ENCODE results near the gene CELF4. TPM values are rescaled to one million over a fixed set of nuclear protein-coding genes. Genes with fewer than 3 reads are reported as not detected.

Gene CELF4
- total and polyA plus RNA-seq, 2 donors (not counting 3 experiments of a cell fraction or from before 2014, with no cell fraction given), result not detected

DNA sequence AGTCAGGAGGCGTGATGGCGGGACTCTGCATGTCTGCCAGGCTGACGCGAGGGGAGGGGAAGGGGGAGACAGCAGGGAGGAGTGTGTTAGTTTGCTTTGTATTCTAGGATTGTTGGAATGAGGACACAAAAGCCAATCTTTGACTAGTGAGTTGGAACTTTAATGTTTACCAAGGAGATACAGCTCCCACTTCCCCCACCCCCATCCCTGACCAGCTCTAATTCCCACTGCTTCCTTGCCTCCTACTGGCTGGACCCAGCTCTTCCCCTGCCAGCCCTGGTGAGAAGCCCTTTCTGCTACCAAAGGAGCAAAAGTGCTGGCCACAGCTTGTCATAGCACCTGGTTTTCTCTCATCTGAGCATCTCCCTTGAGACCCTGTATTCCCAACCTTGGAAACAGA, 84.5 kb downstream of the CELF4 start:
- intact Hi-C loops (cut with micrococcal nuclease) (no loop called here), dilution Hi-C loops (cut with MboI; ENCODE audit: extremely low pct_ligation_motif_present, low sequenced_read_pairs) (no loop called here)
- H3K9me3 ChIP-seq (replicated peaks; ENCODE audit: control insufficient read depth, insufficient read depth, low read length), result no peaks in the 10 kb centered on the region
- FAIRE-seq, result no peak
- H3K36me3 ChIP-seq (ENCODE audit: control insufficient read depth in 2 of 2, extremely low read depth in 1 of 2, insufficient read depth in 2 of 2, low read length in 2 of 2), result no peaks in the 10 kb centered on the region
- H3K4me2 ChIP-seq (ENCODE audit: insufficient read depth, low read length), result no peak overlapping the region
- H3K4me3 ChIP-seq (replicated peaks in 1 of 3; ENCODE audit: insufficient read depth in 1 of 3, low read depth in 1 of 3, low read length in 3 of 3), result no peak overlapping the region
- POLR2A ChIA-PET, result no interaction called here
- H2AFZ ChIP-seq (ENCODE audit: low read depth, low read length), result no peak overlapping the region
- H3K27me3 ChIP-seq (ENCODE audit: control insufficient read depth in 2 of 2, insufficient read depth in 2 of 2, low read length in 2 of 2), result peaks cover 2 to 17% of the 10 kb centered on the region in 2 experiments
- no peak overlapping the region for H3K27ac ChIP-seq (ENCODE audit: insufficient read depth, low read depth, low read length)
- no peaks in the 10 kb centered on the region for H3K4me1 ChIP-seq (ENCODE audit: control insufficient read depth, extremely low read depth, insufficient read depth, low read length)
- DNase-seq (ENCODE audit: low read depth, low spot score), result no peak
- no peaks in the 10 kb centered on the region for H3K9me1 ChIP-seq (replicated peaks; ENCODE audit: control insufficient read depth, extremely low read depth, insufficient read depth, low read length)
- no peaks in the 10 kb centered on the region for H3K79me2 ChIP-seq (ENCODE audit: control insufficient read depth, insufficient read depth, low read length)
- H4K20me1 ChIP-seq (replicated peaks; ENCODE audit: control insufficient read depth, extremely low read depth, insufficient read depth, low read length), result no peaks in the 10 kb centered on the region
- CTCF ChIA-PET, result no interaction called here
- TF ChIP-seq, protein P1, sequence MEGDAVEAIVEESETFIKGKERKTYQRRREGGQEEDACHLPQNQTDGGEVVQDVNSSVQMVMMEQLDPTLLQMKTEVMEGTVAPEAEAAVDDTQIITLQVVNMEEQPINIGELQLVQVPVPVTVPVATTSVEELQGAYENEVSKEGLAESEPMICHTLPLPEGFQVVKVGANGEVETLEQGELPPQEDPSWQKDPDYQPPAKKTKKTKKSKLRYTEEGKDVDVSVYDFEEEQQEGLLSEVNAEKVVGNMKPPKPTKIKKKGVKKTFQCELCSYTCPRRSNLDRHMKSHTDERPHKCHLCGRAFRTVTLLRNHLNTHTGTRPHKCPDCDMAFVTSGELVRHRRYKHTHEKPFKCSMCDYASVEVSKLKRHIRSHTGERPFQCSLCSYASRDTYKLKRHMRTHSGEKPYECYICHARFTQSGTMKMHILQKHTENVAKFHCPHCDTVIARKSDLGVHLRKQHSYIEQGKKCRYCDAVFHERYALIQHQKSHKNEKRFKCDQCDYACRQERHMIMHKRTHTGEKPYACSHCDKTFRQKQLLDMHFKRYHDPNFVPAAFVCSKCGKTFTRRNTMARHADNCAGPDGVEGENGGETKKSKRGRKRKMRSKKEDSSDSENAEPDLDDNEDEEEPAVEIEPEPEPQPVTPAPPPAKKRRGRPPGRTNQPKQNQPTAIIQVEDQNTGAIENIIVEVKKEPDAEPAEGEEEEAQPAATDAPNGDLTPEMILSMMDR (IDR thresholded peaks at IDR 0.05; ENCODE audit: extremely low read depth in 1 of 2, insufficient read depth in 1 of 2, low read depth in 1 of 2, low read length in 2 of 2), result no peak
- TF ChIP-seq POLR2A (IDR thresholded peaks at IDR 0.05; ENCODE audit: low read depth, low read length) (no peak), GATA2 (IDR thresholded peaks at IDR 0.05; ENCODE audit: insufficient read depth, insufficient read length, low read depth, low read length) (no peak), EZH2 (IDR thresholded peaks at IDR 0.05; ENCODE audit: borderline replicate concordance, low read depth, low read length, severe bottlenecking) (no peak)
- H3K9ac ChIP-seq (replicated peaks; ENCODE audit: extremely low read depth, insufficient read depth, low read length), result no peak overlapping the region
- no TSS peak for BruUV-seq (replicated peaks)

DNA sequence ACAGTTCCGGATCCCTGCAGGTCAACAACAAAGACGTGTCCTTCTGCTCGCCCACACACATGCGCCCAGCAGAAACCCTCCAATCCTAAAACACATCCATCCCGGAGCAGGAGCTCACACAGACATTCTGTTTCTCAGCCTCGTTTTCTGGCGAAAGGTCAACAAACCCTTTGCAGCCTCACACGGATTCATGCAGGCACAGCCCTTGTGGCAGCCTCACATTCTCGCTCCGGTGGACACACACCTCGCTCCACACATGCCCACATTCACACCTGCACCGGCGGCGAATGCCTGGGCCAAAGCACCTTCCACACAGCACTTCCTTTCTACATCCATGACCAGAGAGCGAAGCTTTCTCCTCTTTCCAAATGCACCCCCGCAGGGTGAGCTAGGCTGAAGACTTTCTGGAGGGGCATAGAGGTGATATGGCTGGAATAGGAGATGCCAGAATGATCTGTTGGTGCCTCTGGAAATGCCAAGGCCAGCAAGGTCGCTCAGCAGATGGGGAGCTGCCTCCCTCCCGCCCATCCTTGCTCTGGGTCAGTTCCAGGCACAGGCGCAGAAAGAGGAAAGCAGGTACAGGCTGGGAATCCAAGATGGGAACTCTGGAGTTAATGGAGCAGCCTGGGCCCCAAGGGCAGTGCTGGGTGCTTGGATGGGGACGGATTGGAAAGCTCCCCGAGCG, 88.8 kb downstream of the CELF4 start:
- H4K20me1 ChIP-seq (replicated peaks; ENCODE audit: control insufficient read depth, extremely low read depth, insufficient read depth, low read length), result no peaks in the 10 kb centered on the region
- ChIA-PET CTCF (interaction anchor here (1.4 kb wide), 1 partner anchor 91 kb away, joined by 9 read pairs; no protein-coding TSS in a partner anchor), POLR2A (no interaction called here)
- dilution Hi-C loops (cut with MboI; ENCODE audit: extremely low pct_ligation_motif_present, low sequenced_read_pairs) (no loop called here), intact Hi-C loops (cut with micrococcal nuclease) (loop anchor here (1.0 kb wide), 2 partner anchors 90 to 534 kb away; no protein-coding TSS in a partner anchor)
- no peaks in the 10 kb centered on the region for H3K79me2 ChIP-seq (ENCODE audit: control insufficient read depth, insufficient read depth, low read length)
- FAIRE-seq, result no peak
- no peak overlapping the region for H3K4me2 ChIP-seq (ENCODE audit: insufficient read depth, low read length)
- no peaks in the 10 kb centered on the region for H3K4me1 ChIP-seq (ENCODE audit: control insufficient read depth, extremely low read depth, insufficient read depth, low read length)
- H3K9me1 ChIP-seq (replicated peaks; ENCODE audit: control insufficient read depth, extremely low read depth, insufficient read depth, low read length), result no peaks in the 10 kb centered on the region
- BruUV-seq (replicated peaks), result no TSS peak
- H3K9me3 ChIP-seq (replicated peaks; ENCODE audit: control insufficient read depth, insufficient read depth, low read length), result no peaks in the 10 kb centered on the region
- H3K4me3 ChIP-seq (replicated peaks in 1 of 3; ENCODE audit: insufficient read depth in 1 of 3, low read depth in 1 of 3, low read length in 3 of 3), result no peak overlapping the region
- TF ChIP-seq, protein P1 (IDR thresholded peaks at IDR 0.05; ENCODE audit: extremely low read depth in 1 of 2, insufficient read depth in 1 of 2, low read depth in 1 of 2, low read length in 2 of 2), result no peak
- TF ChIP-seq MYC (IDR thresholded peaks at IDR 0.05; ENCODE audit: low read depth, low read length) (no peak), POLR2AphosphoS5 (IDR thresholded peaks at IDR 0.05; ENCODE audit: insufficient read depth, low read depth, low read length) (no peak), MAX (IDR thresholded peaks at IDR 0.05; ENCODE audit: insufficient read depth, insufficient read length) (no peak), POLR2A (IDR thresholded peaks at IDR 0.05; ENCODE audit: low read depth, low read length) (no peak), JUN (IDR thresholded peaks at IDR 0.05; ENCODE audit: borderline replicate concordance, insufficient read depth, insufficient read length, low read depth) (no peak), EZH2 (IDR thresholded peaks at IDR 0.05; ENCODE audit: borderline replicate concordance, low read depth, low read length, severe bottlenecking) (no peak), FOS (IDR thresholded peaks at IDR 0.05; ENCODE audit: borderline replicate concordance, insufficient read depth, low read length) (no peak), GATA2 (IDR thresholded peaks at IDR 0.05; ENCODE audit: insufficient read depth, insufficient read length, low read depth, low read length) (no peak)
- H3K27me3 ChIP-seq (ENCODE audit: control insufficient read depth in 2 of 2, insufficient read depth in 2 of 2, low read length in 2 of 2), result no peaks in the 10 kb centered on the region
- no peak for DNase-seq (ENCODE audit: low read depth, low spot score)
- H3K27ac ChIP-seq (ENCODE audit: insufficient read depth, low read depth, low read length), result no peak overlapping the region
- no peak overlapping the region for H2AFZ ChIP-seq (ENCODE audit: low read depth, low read length)
- H3K36me3 ChIP-seq (ENCODE audit: control insufficient read depth in 2 of 2, extremely low read depth in 1 of 2, insufficient read depth in 2 of 2, low read length in 2 of 2), result no peaks in the 10 kb centered on the region
- no peak overlapping the region for H3K9ac ChIP-seq (replicated peaks; ENCODE audit: extremely low read depth, insufficient read depth, low read length)
